AG04449 (cell line): Measurements from ENCODE around the gene RDH11.

Experiments used
- CTCF ChIA-PET: fragments of 350-600 bp; formaldehyde crosslinking; extraction: SDS; loops from one replicate; lab custom pipeline; 2021; ENCODE audit warnings: antibody characterized with exemption; lab: Yijun Ruan, JAX
- POLR2A ChIA-PET: fragments of 400-600, 350-600 bp; formaldehyde crosslinking; extraction: SDS; loops from one replicate; lab custom pipeline; 2020; ENCODE audit warnings: antibody characterized with exemption, inconsistent platforms; lab: Yijun Ruan, JAX
- DNase-seq: peaks from one replicate; pipeline ENCODE4 v3.0.0-alpha.2; 2010; ENCODE audit warnings: low read depth, low spot score
- H3K4me3 ChIP-seq: 2 replicates; pipeline ENCODE4 v1.5.1; 2011; ENCODE audit warnings: low read depth, mild to moderate bottlenecking, control low read depth, low read length
- CTCF ChIP-seq: IDR thresholded peaks from one replicate; pipeline ENCODE4 v1.5.1; 2011; ENCODE audit warnings: mild to moderate bottlenecking, moderate library complexity, low read length, control low read depth, inconsistent platforms; ENCODE audit not compliant: insufficient read depth; ENCODE audit errors: missing control alignments

The RDH11 gene

GRCh38 chr14:67695394-67695949 lies at the start of gene RDH11:
Gene RDH11 (minus strand): TSS chr14:67695764. CDS start chr14:67695703, 61 bp downstream.
- H3K4me3 ChIP-seq: peak within 1 kb of the TSS; percentile 94
- TF ChIP-seq CTCF: no peak
- POLR2A ChIA-PET: interaction anchor here (0.6 to 1.1 kb wide), 6 partner anchors 9 to 264 kb away, joined by 3 to 5 read pairs (median 3); no protein-coding TSS in a partner anchor
- CTCF ChIA-PET: interaction anchor here (0.9 to 5.2 kb wide), 9 partner anchors 9 to 268 kb away, joined by 3 to 27 read pairs (median 4); no protein-coding TSS in a partner anchor
- DNase-seq: no peak

GRCh38 chr14:67744046-67744445 lies 48.5 kb upstream of the RDH11 start:
- TF ChIP-seq CTCF: no peak
- H3K4me3 ChIP-seq: no peak overlapping the region
- ChIA-PET CTCF (no interaction called here), POLR2A (no interaction called here)
- DNase-seq: no peak

- ChIA-PET CTCF (interaction anchor here (1.0 kb wide), 1 partner anchor 34 kb away, joined by 4 read pairs; no protein-coding TSS in a partner anchor), POLR2A (no interaction called here)
- H3K4me3 ChIP-seq: no peak overlapping the region
- DNase-seq: peak; percentile 82
- TF ChIP-seq CTCF: no peak
These were observed 43.4 kb upstream of the RDH11 start for GRCh38 chr14:67738740-67739504.

- CTCF ChIA-PET: no interaction called here
- no peak overlapping the region for H3K4me3 ChIP-seq
- no peak for DNase-seq
- no peak for TF ChIP-seq CTCF
- POLR2A ChIA-PET: no interaction called here
These were observed 41.2 kb upstream of the RDH11 start for GRCh38 chr14:67736771-67737170.

- ChIA-PET CTCF (interaction anchor here (0.9 kb wide), 1 partner anchor 159 kb away, joined by 3 read pairs; no protein-coding TSS in a partner anchor), POLR2A (no interaction called here)
- no peak overlapping the region for H3K4me3 ChIP-seq
- DNase-seq: no peak
- TF ChIP-seq CTCF: no peak
These were observed 40.0 kb upstream of the RDH11 start for GRCh38 chr14:67735336-67736147.
